ENCODE measurements around the gene ATXN1.

The ATXN1 gene

GRCh38 chr6:16773362-16773761 lies 12.1 kb upstream of the ATXN1 start:
- H3F3A ChIP-seq (ENCODE audit: insufficient read depth): no peaks in the 10 kb centered on the region

GRCh38 chr6:16770701-16771569 lies 9.7 kb upstream of the ATXN1 start:
- no peak overlapping the region for H3K9ac ChIP-seq (ENCODE audit: low read length)
- H4K20me1 ChIP-seq (ENCODE audit: low read depth, low read length): no peaks in the 10 kb centered on the region
- no peaks in the 10 kb centered on the region for H3K9me3 ChIP-seq (ENCODE audit: insufficient read depth, low read length)
- H3K27me3 ChIP-seq (ENCODE audit: low read length): no peaks in the 10 kb centered on the region
- no peaks in the 10 kb centered on the region for H3K79me2 ChIP-seq (ENCODE audit: insufficient read depth, low read length)
- no peaks in the 10 kb centered on the region for H3K9me2 ChIP-seq (replicated peaks; ENCODE audit: insufficient read depth, low read length)
- no peaks in the 10 kb centered on the region for H3F3A ChIP-seq (ENCODE audit: insufficient read depth)
- TF ChIP-seq CTCF (IDR thresholded peaks at IDR 0.05; ENCODE audit: insufficient read depth, low read length, poor library complexity, severe bottlenecking): peak; percentile 99
- no peak for TF ChIP-seq EZH2phosphoT487 (conservative IDR thresholded peaks at IDR 0.05; ENCODE audit: low read length)
- H3K4me3 ChIP-seq (ENCODE audit: insufficient read depth, low read length, poor library complexity, severe bottlenecking): no peak overlapping the region
- no peak overlapping the region for H3K4me2 ChIP-seq (ENCODE audit: low read depth, low read length, poor library complexity, severe bottlenecking)
- no peaks in the 10 kb centered on the region for H3K36me3 ChIP-seq (ENCODE audit: low read length)
- H2AFZ ChIP-seq (ENCODE audit: low read depth, low read length, severe bottlenecking): no peak overlapping the region
- H3K27ac ChIP-seq (ENCODE audit: low read depth, low read length): no peak overlapping the region

More at GRCh38 chr6:16773362-16773761, 12.1 kb upstream of the ATXN1 start:
- Histone ChIP-seq H4K20me1 (ENCODE audit: low read depth, low read length) (no peaks in the 10 kb centered on the region), H3K9me2 (replicated peaks; ENCODE audit: insufficient read depth, low read length) (no peaks in the 10 kb centered on the region), H2AFZ (ENCODE audit: low read depth, low read length, severe bottlenecking) (no peak overlapping the region), H3K79me2 (ENCODE audit: insufficient read depth, low read length) (no peaks in the 10 kb centered on the region), H3K4me2 (ENCODE audit: low read depth, low read length, poor library complexity, severe bottlenecking) (no peak overlapping the region), H3K4me3 (ENCODE audit: insufficient read depth, low read length, poor library complexity, severe bottlenecking) (no peak overlapping the region), H3K27ac (ENCODE audit: low read depth, low read length) (no peak overlapping the region), H3K36me3 (ENCODE audit: low read length) (no peaks in the 10 kb centered on the region), H3K9ac (ENCODE audit: low read length) (no peak overlapping the region), H3K27me3 (ENCODE audit: low read length) (no peaks in the 10 kb centered on the region), H3K9me3 (ENCODE audit: insufficient read depth, low read length) (no peaks in the 10 kb centered on the region)
- TF ChIP-seq CTCF (IDR thresholded peaks at IDR 0.05; ENCODE audit: insufficient read depth, low read length, poor library complexity, severe bottlenecking) (no peak), EZH2phosphoT487 (conservative IDR thresholded peaks at IDR 0.05; ENCODE audit: low read length) (no peak)

- Histone ChIP-seq H3K9me2 (replicated peaks; ENCODE audit: insufficient read depth, low read length) (no peaks in the 10 kb centered on the region), H3K79me2 (ENCODE audit: insufficient read depth, low read length) (no peaks in the 10 kb centered on the region), H3F3A (ENCODE audit: insufficient read depth) (no peaks in the 10 kb centered on the region), H3K4me3 (ENCODE audit: insufficient read depth, low read length, poor library complexity, severe bottlenecking) (no peak overlapping the region), H3K9ac (ENCODE audit: low read length) (no peak overlapping the region), H3K36me3 (ENCODE audit: low read length) (no peaks in the 10 kb centered on the region), H3K27ac (ENCODE audit: low read depth, low read length) (no peak overlapping the region), H3K9me3 (ENCODE audit: insufficient read depth, low read length) (no peaks in the 10 kb centered on the region), H3K4me2 (ENCODE audit: low read depth, low read length, poor library complexity, severe bottlenecking) (no peak overlapping the region), H2AFZ (ENCODE audit: low read depth, low read length, severe bottlenecking) (no peak overlapping the region), H4K20me1 (ENCODE audit: low read depth, low read length) (no peaks in the 10 kb centered on the region), H3K27me3 (ENCODE audit: low read length) (no peaks in the 10 kb centered on the region)
- TF ChIP-seq CTCF (IDR thresholded peaks at IDR 0.05; ENCODE audit: insufficient read depth, low read length, poor library complexity, severe bottlenecking) (no peak), EZH2phosphoT487 (conservative IDR thresholded peaks at IDR 0.05; ENCODE audit: low read length) (no peak)
Observed at GRCh38 chr6:16769986-16770376, 8.7 kb upstream of the ATXN1 start.
